ENCODE measurements around the gene AHDC1.
A peak's percentile ranks its signal among the peaks of the same experiment; 100 is the strongest.

AHDC1 gene

GRCh38 chr1:27605300-27605766 is 1.4 kb upstream of the AHDC1 start:
- H3K27ac ChIP-seq = no peak overlapping the region
- H3K4me3 ChIP-seq (ENCODE audit: low read depth in 1 of 2, low read length in 1 of 2) = no peak overlapping the region
- no peaks in the 10 kb centered on the region for H3K9me3 ChIP-seq
- peaks cover 35 to 53% of the 10 kb centered on the region in 2 experiments for H3K4me1 ChIP-seq (ENCODE audit: control insufficient read depth in 1 of 2, insufficient read depth in 1 of 2, low read depth in 1 of 2, low read length in 1 of 2)
- TF ChIP-seq, protein P1, sequence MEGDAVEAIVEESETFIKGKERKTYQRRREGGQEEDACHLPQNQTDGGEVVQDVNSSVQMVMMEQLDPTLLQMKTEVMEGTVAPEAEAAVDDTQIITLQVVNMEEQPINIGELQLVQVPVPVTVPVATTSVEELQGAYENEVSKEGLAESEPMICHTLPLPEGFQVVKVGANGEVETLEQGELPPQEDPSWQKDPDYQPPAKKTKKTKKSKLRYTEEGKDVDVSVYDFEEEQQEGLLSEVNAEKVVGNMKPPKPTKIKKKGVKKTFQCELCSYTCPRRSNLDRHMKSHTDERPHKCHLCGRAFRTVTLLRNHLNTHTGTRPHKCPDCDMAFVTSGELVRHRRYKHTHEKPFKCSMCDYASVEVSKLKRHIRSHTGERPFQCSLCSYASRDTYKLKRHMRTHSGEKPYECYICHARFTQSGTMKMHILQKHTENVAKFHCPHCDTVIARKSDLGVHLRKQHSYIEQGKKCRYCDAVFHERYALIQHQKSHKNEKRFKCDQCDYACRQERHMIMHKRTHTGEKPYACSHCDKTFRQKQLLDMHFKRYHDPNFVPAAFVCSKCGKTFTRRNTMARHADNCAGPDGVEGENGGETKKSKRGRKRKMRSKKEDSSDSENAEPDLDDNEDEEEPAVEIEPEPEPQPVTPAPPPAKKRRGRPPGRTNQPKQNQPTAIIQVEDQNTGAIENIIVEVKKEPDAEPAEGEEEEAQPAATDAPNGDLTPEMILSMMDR (IDR thresholded peaks at IDR 0.05) = no peak
- H3K36me3 ChIP-seq = peaks cover under 1% of the 10 kb centered on the region
- peaks cover 43% of the 10 kb centered on the region for H3K27me3 ChIP-seq

DNA sequence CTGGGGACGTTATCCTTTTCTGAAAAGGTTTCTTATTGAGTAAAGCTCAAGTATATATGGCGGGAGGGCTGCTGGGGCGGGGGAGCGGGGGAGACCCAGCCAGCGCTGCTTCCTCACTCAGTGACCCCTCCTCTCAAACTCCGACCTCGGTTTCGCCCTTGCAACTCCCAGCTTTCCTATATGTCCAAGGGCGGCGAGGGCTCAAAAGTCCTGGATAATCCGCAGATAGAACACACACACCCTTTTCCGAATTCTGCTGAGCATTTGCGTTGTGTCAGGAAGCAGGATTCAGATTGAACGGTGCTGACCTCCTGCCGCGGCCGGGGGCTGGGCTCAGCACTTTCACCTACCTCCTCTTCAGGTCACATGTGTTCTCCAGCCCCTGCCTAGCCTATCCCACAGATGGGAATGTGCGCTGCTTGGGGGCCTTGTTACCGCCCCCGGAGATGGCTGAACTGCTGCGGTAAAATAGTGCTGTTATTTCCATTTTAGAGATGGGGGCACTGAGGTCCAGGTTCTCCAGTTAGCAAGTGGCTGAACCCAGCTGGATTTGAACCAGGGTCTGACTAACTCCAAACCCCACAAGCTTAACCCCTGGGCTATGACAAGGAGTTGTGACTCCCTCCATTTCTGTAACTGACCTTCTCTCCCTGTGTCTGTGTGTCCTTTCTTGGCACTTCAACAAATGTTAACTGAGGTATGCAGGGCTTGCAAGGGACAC is 795 bp upstream of the AHDC1 start:
- Histone ChIP-seq H3K4me3 (ENCODE audit: low read depth in 1 of 2, low read length in 1 of 2) (peak overlapping the region; percentile 70 to 96), H3K4me1 (ENCODE audit: control insufficient read depth in 1 of 2, insufficient read depth in 1 of 2, low read depth in 1 of 2, low read length in 1 of 2) (peaks cover 29 to 47% of the 10 kb centered on the region in 2 experiments)

DNA sequence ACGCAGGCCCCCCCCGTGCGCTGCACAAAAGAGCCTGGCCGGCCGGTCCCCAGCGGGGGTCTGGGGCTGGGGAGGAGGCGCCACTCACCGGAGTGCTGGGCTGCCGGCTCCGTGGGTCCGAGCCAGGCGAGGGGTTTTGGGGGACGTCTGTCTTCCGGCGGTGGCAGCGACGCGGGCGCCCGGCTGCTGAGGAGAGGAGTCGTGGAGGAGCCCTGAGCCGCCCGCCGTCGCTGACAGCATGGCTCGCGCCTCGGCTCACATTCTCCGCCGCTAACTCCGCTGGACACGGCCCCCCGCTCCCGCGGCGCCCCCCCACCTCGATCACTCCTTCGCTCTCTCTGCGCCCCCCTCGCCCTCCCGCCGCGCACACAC is 649 bp downstream of the AHDC1 start:
- H3K27ac ChIP-seq = no peak overlapping the region

More for the DNA sequence above, 795 bp upstream of the AHDC1 start:
- peaks cover 48% of the 10 kb centered on the region for H3K27me3 ChIP-seq
- no peaks in the 10 kb centered on the region for H3K9me3 ChIP-seq
- no peaks in the 10 kb centered on the region for H3K36me3 ChIP-seq
- TF ChIP-seq, protein P1 (IDR thresholded peaks at IDR 0.05) = no peak
- H3K27ac ChIP-seq = no peak overlapping the region

DNA sequence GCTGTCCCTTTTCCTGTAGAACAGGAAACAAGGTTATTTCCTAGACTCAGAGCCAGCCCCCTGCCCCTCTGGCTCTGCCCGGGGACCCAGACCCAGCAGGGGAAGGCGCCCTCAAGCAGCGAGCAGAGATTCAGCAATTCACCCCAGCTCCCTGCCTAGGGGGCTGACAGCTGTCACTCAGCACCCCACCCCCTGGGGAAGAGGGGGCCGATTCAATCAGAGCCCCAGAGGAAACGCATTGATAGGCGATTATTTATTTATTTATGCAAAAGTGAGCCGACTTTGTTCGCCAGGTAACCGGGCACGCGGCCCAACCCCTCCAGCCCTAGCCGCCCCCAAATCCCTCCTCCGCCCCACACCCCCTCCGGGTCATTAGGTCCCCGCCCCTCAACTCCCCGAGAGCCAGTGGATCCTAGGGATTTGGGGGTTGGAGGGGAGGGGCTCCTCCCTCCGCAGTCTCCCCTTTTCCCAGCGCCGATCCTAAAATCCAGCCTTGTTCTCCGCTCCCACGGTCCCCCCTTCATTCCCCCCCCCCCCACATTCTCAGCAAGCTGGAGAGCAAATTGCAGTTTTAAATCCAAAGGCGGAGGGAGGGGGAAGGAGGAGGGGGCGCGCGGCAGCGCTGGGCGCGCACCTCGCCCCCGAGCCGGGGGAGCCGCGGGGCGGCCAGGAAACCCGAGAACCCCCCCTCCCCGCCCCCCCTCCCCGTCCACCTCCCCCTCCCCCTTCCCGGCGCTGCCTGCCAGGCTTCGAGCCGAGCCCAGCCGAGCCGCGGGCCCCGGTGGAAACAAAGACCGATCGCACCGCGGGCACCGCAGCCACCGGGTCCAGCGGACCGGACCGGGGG is 1.3 kb downstream of the AHDC1 start:
- no peaks in the 10 kb centered on the region for H3K36me3 ChIP-seq
- H3K4me3 ChIP-seq (ENCODE audit: low read depth in 1 of 2, low read length in 1 of 2) = peak overlapping the region; percentile 70 to 96
- no peak overlapping the region for H3K27ac ChIP-seq
- H3K9me3 ChIP-seq = no peaks in the 10 kb centered on the region
- peaks cover 14 to 32% of the 10 kb centered on the region in 2 experiments for H3K4me1 ChIP-seq (ENCODE audit: control insufficient read depth in 1 of 2, insufficient read depth in 1 of 2, low read depth in 1 of 2, low read length in 1 of 2)
- peaks cover 59% of the 10 kb centered on the region for H3K27me3 ChIP-seq
- TF ChIP-seq, protein P1 (IDR thresholded peaks at IDR 0.05) = no peak

More for the DNA sequence above, 649 bp downstream of the AHDC1 start:
- Histone ChIP-seq H3K4me1 (ENCODE audit: control insufficient read depth in 1 of 2, insufficient read depth in 1 of 2, low read depth in 1 of 2, low read length in 1 of 2) (peaks cover 16 to 33% of the 10 kb centered on the region in 2 experiments), H3K4me3 (ENCODE audit: low read depth in 1 of 2, low read length in 1 of 2) (peak overlapping the region; percentile 70 to 96), H3K27me3 (peaks cover 59% of the 10 kb centered on the region), H3K36me3 (no peaks in the 10 kb centered on the region), H3K9me3 (no peaks in the 10 kb centered on the region)
- TF ChIP-seq, protein P1 (IDR thresholded peaks at IDR 0.05) = no peak

- H3K4me1 ChIP-seq (ENCODE audit: control insufficient read depth in 1 of 2, insufficient read depth in 1 of 2, low read depth in 1 of 2, low read length in 1 of 2) = peaks cover 14 to 32% of the 10 kb centered on the region in 2 experiments
- TF ChIP-seq, protein P1 (IDR thresholded peaks at IDR 0.05) = no peak
- H3K27ac ChIP-seq = no peak overlapping the region
- no peaks in the 10 kb centered on the region for H3K9me3 ChIP-seq
- no peaks in the 10 kb centered on the region for H3K36me3 ChIP-seq
- H3K27me3 ChIP-seq = peaks cover 59% of the 10 kb centered on the region
- peak overlapping the region in 1 of 2 experiments; percentile 96 for H3K4me3 ChIP-seq (ENCODE audit: low read depth in 1 of 2, low read length in 1 of 2)
Measured at GRCh38 chr1:27601771-27602461, 2.0 kb downstream of the AHDC1 start.
